ENCODE data around the gene TNIK.

- no peak for TF ChIP-seq CTCF (IDR thresholded peaks at IDR 0.05; ENCODE audit: low read length)
- no peak for TF ChIP-seq EZH2 (IDR thresholded peaks at IDR 0.05; ENCODE audit: borderline replicate concordance, low read length)
These were observed 343.3 kb downstream of the TNIK start for GRCh38 chr3:171116824-171117395.

Data from OCI-LY1 (cell line).